Measurements from ENCODE around the gene MAJIN.

Gene MAJIN

GRCh38 chr11:64932324-64932723, 39.6 kb downstream of the MAJIN start:
- DNase-seq (ENCODE audit: low read depth) = no peak

GRCh38 chr11:64931290-64931689, 40.6 kb downstream of the MAJIN start:
- no peak for DNase-seq (ENCODE audit: low read depth)

GRCh38 chr11:64930340-64930739, 41.6 kb downstream of the MAJIN start:
- DNase-seq (ENCODE audit: low read depth) = no peak

- DNase-seq (ENCODE audit: low read depth) = no peak
Measured at GRCh38 chr11:64929625-64930024, 42.3 kb downstream of the MAJIN start.

GRCh38 chr11:64928957-64929356, 43.0 kb downstream of the MAJIN start:
- DNase-seq (ENCODE audit: low read depth) = no peak

GRCh38 chr11:64926689-64927088, 45.2 kb downstream of the MAJIN start:
- DNase-seq (ENCODE audit: low read depth) = no peak

- DNase-seq (ENCODE audit: low read depth) = no peak
Measured at GRCh38 chr11:64925536-64926436, 46.1 kb downstream of the MAJIN start.

GRCh38 chr11:64924910-64925284, 47.0 kb downstream of the MAJIN start:
- no peak for DNase-seq (ENCODE audit: low read depth)

- peak; percentile 90 for DNase-seq (ENCODE audit: low read depth)
Measured at GRCh38 chr11:64923944-64924909, 47.7 kb downstream of the MAJIN start, which contains the start of gene PPP2R5B. Gene PPP2R5B (plus strand): TSS chr11:64924689. CDS start chr11:64925735, 1,046 bp downstream.

- no peak for DNase-seq (ENCODE audit: low read depth)
Measured at GRCh38 chr11:64923151-64923661, 48.7 kb downstream of the MAJIN start.

GRCh38 chr11:64921384-64921783, 50.5 kb downstream of the MAJIN start:
- DNase-seq (ENCODE audit: low read depth) = no peak

- DNase-seq (ENCODE audit: low read depth) = no peak
Measured at GRCh38 chr11:64920124-64920523, 51.8 kb downstream of the MAJIN start.

GRCh38 chr11:64919627-64920026, 52.3 kb downstream of the MAJIN start:
- no peak for DNase-seq (ENCODE audit: low read depth)

GRCh38 chr11:64918017-64918416, 53.9 kb downstream of the MAJIN start:
- DNase-seq (ENCODE audit: low read depth) = no peak

GRCh38 chr11:64917663-64917995, 54.3 kb downstream of the MAJIN start:
- no peak for DNase-seq (ENCODE audit: low read depth)

- DNase-seq (ENCODE audit: low read depth) = peak; percentile 97
Measured at GRCh38 chr11:64916775-64917662, 54.9 kb downstream of the MAJIN start, which contains the start of gene ATG2A. Gene ATG2A (minus strand): TSS chr11:64917209. CDS start chr11:64917135, 74 bp downstream.

GRCh38 chr11:64916040-64916774, 55.7 kb downstream of the MAJIN start:
- DNase-seq (ENCODE audit: low read depth) = peak; percentile 34

GRCh38 chr11:64915376-64915887, 56.5 kb downstream of the MAJIN start:
- no peak for DNase-seq (ENCODE audit: low read depth)

GRCh38 chr11:64914123-64914522, 57.8 kb downstream of the MAJIN start:
- DNase-seq (ENCODE audit: low read depth) = no peak

- no peak for DNase-seq (ENCODE audit: low read depth)
Measured at GRCh38 chr11:64913171-64913727, 58.7 kb downstream of the MAJIN start.
